Muscle layer of colon (tissue), 2 donors: Measurements from ENCODE around the gene MUC3A.
"Not testable (repeated sequence)": the region's sequence is repeated elsewhere in the genome, so short reads cannot be mapped to it uniquely, and the experiment has no call there.

ENCODE experiments used
- H3K27ac ChIP-seq: one replicate; pipeline ENCODE4 v1.7.0; 2013; ENCODE audit warnings: low read depth, mild to moderate bottlenecking, low read length, moderate library complexity
- H3K27me3 ChIP-seq, 2 donors: one replicate each; pipeline ENCODE4 v1.7.0; 2013; ENCODE audit warnings: low read length in 2 of 2, mild to moderate bottlenecking in 2 of 2; ENCODE audit not compliant: insufficient read depth in 2 of 2, control insufficient read depth in 1 of 2
- H3K36me3 ChIP-seq: one replicate; pipeline ENCODE4 v1.7.0; 2013; ENCODE audit warnings: mild to moderate bottlenecking, low read length; ENCODE audit not compliant: insufficient read depth
- H3K4me1 ChIP-seq: one replicate; pipeline ENCODE4 v1.7.0; 2013; ENCODE audit warnings: mild to moderate bottlenecking, low read length; ENCODE audit not compliant: insufficient read depth
- H3K4me3 ChIP-seq, 2 donors: one replicate each; pipeline ENCODE4 v1.7.0; 2013; ENCODE audit warnings: low read length in 2 of 2, low read depth in 1 of 2, mild to moderate bottlenecking in 1 of 2, moderate library complexity in 1 of 2
- H3K9ac ChIP-seq: one replicate; pipeline ENCODE4 v1.7.0; 2013; ENCODE audit warnings: low read length
- H3K9me3 ChIP-seq: one replicate; pipeline ENCODE4 v1.7.0; 2013; ENCODE audit warnings: mild to moderate bottlenecking, low read length
- donor health status: abdominal sarcoma.
- donor health status: Adenocarcinoma of cecum.

The MUC3A gene

DNA sequence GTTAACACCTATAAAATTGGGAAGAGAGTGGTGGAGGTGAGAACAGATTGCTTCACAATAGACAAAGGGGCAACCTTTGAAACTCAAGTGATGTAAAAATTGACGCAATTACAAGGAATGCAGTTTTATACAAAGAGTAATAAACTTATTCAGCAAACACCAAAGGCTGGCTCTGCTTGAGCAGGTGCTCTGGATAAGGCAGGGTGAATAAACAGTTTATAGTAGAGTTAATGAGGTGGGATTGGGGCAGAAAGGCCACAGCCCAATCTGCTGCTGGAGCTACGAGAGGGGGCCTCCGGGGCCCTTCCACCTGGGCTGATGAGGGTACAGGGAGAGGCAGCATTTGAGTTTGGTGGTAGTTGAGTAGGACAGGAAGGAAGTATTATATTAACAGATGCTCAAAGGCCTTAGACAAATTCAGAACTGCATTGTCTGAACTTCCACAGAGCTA, 26.1 kb downstream of the MUC3A start:
- Histone ChIP-seq H3K4me1 (no peaks in the 10 kb centered on the region), H3K27ac (no peak overlapping the region), H3K36me3 (no peaks in the 10 kb centered on the region), H3K27me3 (no peaks in the 10 kb centered on the region), H3K4me3 (no peak overlapping the region), H3K9ac (no peak overlapping the region), H3K9me3 (no peaks in the 10 kb centered on the region)

DNA sequence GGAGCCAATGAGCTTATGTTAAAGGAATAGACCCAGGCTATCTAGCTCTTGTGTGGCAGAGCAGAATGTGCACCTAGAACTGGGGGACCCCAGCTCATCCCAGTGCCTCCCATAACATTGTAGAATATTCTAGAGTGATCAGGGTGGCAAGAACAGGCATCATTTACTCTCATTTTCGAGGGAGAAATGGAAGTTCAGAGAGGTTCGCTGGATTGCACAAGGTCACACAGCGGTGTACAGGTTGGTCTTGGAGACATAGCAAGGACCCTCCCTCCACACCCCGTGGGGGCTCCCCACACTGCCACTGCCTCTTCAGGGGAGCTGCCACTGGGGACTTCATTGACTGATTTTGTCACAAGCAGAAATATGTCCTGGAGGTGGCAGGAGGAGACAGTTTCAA, 29.0 kb downstream of the MUC3A start:
- H3K9me3 ChIP-seq, result no peaks in the 10 kb centered on the region
- H3K4me3 ChIP-seq, result no peak overlapping the region
- H3K36me3 ChIP-seq, result no peaks in the 10 kb centered on the region
- H3K27ac ChIP-seq, result no peak overlapping the region
- no peaks in the 10 kb centered on the region for H3K4me1 ChIP-seq
- no peak overlapping the region for H3K9ac ChIP-seq
- no peaks in the 10 kb centered on the region for H3K27me3 ChIP-seq

DNA sequence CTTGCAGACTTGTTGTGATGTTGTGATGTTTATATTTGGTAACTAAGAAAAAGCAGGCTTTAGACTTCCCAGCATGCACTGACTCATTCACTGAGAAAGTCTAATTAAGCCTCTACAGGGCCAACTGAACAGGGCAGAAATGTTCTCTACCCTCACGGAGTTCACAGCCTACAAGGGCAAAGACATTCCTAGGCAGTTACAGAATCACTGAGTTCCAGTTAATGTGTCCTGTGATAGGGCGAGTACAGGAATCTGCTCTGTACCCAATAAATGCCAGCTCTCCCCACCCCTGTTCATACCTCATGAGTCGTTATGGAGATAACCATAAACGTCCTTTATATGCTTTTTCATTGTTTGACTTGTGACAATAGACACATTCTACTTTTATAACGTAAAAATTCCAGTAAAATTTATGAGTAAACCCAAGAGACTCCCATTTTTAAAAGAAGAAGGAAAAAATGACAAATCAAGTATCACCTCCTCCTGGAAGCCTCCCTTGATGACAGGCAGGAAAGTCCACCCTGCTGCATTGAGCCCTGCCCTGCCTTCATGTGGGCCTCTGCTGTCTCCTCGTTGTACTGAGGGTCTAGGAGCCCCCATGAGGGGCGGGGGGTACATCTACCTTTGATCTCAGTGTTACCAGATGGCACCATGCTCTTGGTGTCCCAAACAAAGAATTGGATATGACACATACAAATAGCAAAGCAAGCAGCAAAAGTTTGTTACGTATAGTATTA, 34.3 kb downstream of the MUC3A start:
- Histone ChIP-seq H3K27me3 (no peaks in the 10 kb centered on the region), H3K36me3 (no peaks in the 10 kb centered on the region), H3K9me3 (no peaks in the 10 kb centered on the region), H3K4me1 (no peaks in the 10 kb centered on the region), H3K27ac (no peak overlapping the region), H3K4me3 (no peak overlapping the region), H3K9ac (no peak overlapping the region)

DNA sequence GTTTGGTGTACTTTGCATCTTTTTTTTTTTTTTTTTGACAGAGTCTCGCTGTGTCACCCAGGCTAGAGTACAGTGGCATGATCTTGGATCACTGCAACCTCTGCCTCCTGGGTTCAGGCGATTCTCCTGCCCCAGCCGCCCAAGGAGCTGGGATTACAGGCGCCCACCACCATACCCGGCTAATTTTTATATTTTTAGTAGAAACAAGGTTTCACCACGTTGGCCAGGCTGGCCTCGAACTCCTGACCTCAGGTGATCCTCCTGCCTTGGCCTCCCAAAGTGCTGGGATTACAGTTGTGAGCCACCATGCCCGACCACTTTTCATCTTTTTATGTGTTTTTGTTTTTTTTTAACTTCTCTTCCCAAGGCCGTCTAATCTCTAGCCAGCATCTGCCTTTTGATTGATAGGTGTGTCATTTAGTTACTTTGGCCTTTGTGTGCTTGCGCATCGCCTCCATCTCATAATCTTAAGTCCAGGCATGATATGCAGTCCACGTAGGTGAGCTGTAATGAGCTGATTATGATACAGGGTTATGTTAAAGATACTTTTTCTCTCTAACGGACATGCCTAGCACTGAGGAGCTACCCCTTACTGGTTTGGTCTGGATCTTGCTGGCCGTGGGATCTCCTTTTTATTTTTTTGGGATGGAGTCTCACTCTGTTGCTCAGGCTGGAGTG, 35.0 kb downstream of the MUC3A start:
- not testable (repeated sequence) for H3K27me3 ChIP-seq, H3K36me3 ChIP-seq, H3K4me3 ChIP-seq, H3K9me3 ChIP-seq, H3K4me1 ChIP-seq, H3K9ac ChIP-seq, H3K27ac ChIP-seq

GRCh38 chr7:100985033-100985797, 35.9 kb downstream of the MUC3A start:
- not testable (repeated sequence) for H3K27ac ChIP-seq, H3K4me3 ChIP-seq

DNA sequence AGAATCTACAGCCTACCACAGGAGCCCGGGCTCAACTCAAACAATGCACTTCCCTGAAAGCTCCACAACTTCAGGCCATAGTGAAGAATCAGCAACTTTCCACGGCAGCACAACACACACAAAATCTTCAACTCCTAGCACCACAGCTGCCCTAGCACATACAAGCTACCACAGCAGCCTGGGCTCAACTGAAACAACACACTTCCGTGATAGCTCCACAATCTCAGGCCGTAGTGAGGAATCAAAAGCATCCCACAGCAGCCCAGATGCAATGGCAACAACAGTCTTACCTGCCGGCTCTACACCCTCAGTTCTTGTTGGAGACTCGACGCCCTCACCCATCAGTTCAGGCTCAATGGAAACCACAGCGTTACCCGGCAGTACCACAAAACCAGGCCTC, 42.3 kb downstream of the MUC3A start:
- no peak overlapping the region for H3K9ac ChIP-seq

More at GRCh38 chr7:100985033-100985797, 35.9 kb downstream of the MUC3A start:
- not testable (repeated sequence) for H3K27me3 ChIP-seq, H3K9ac ChIP-seq, H3K9me3 ChIP-seq, H3K4me1 ChIP-seq, H3K36me3 ChIP-seq

DNA sequence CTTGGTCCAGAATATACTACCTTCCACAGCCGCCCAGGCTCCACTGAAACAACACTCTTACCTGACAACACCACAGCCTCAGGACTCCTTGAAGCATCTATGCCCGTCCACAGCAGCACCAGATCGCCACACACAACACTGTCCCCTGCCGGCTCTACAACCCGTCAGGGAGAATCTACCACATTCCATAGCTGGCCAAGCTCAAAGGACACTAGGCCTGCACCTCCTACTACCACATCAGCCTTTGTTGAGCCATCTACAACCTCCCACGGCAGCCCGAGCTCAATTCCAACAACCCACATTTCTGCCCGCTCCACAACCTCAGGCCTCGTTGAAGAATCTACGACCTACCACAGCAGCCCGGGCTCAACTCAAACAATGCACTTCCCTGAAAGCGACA, 42.9 kb downstream of the MUC3A start:
- H3K27me3 ChIP-seq, H3K4me3 ChIP-seq, H3K9ac ChIP-seq: not testable (repeated sequence)

More for the DNA sequence above, 42.3 kb downstream of the MUC3A start:
- H3K9me3 ChIP-seq, result no peaks in the 10 kb centered on the region
- no peaks in the 10 kb centered on the region for H3K36me3 ChIP-seq
- no peak overlapping the region for H3K27ac ChIP-seq
- H3K4me1 ChIP-seq, result no peaks in the 10 kb centered on the region
- no peak overlapping the region for H3K4me3 ChIP-seq
- no peaks in the 10 kb centered on the region for H3K27me3 ChIP-seq

GRCh38 chr7:100994671-100995070, 45.3 kb downstream of the MUC3A start:
- not testable (repeated sequence) for H3K27ac ChIP-seq, H3K27me3 ChIP-seq, H3K9ac ChIP-seq, H3K36me3 ChIP-seq, H3K9me3 ChIP-seq, H3K4me1 ChIP-seq, H3K4me3 ChIP-seq

More for the DNA sequence above, 42.9 kb downstream of the MUC3A start:
- H3K4me1 ChIP-seq, H3K36me3 ChIP-seq, H3K27ac ChIP-seq, H3K9me3 ChIP-seq: not testable (repeated sequence)

GRCh38 chr7:100998530-100998929, 49.2 kb downstream of the MUC3A start:
- not testable (repeated sequence) for H3K36me3 ChIP-seq

GRCh38 chr7:100999334-100999733, 50.0 kb downstream of the MUC3A start:
- not testable (repeated sequence) for H3K27me3 ChIP-seq

More at GRCh38 chr7:100998530-100998929, 49.2 kb downstream of the MUC3A start:
- not testable (repeated sequence) for H3K9me3 ChIP-seq, H3K9ac ChIP-seq, H3K27me3 ChIP-seq, H3K4me1 ChIP-seq, H3K4me3 ChIP-seq, H3K27ac ChIP-seq

GRCh38 chr7:101000025-101000424, 50.7 kb downstream of the MUC3A start:
- H3K27ac ChIP-seq, H3K9ac ChIP-seq, H3K4me1 ChIP-seq, H3K36me3 ChIP-seq, H3K27me3 ChIP-seq, H3K9me3 ChIP-seq, H3K4me3 ChIP-seq: not testable (repeated sequence)

More at GRCh38 chr7:100999334-100999733, 50.0 kb downstream of the MUC3A start:
- not testable (repeated sequence) for H3K27ac ChIP-seq, H3K4me3 ChIP-seq, H3K9me3 ChIP-seq, H3K4me1 ChIP-seq, H3K36me3 ChIP-seq, H3K9ac ChIP-seq
